Tibial nerve (tissue), 4 donors: ENCODE measurements around the gene FOXB2.

Source experiments
- EP300 ChIP-seq, 2 donors: sonication (generic); formaldehyde crosslinking; IDR thresholded peaks; one replicate each; pipeline ENCODE4 v1.6.1; 2017; ENCODE audit warnings: antibody characterized with exemption in 2 of 2, mild to moderate bottlenecking in 1 of 2
- POLR2A ChIP-seq, 2 donors: fragments of 450-650 bp; IDR thresholded peaks; one replicate each; pipeline ENCODE4 v1.6.1; 2017; ENCODE audit warnings: antibody characterized with exemption in 2 of 2, mild to moderate bottlenecking in 2 of 2, moderate library complexity in 2 of 2
- TF ChIP-seq, protein P1 (sequence below), 5 experiments: fragments of 200-600 bp in 3 of 5; fragments of 450-650 bp in 2 of 5; sonication (generic) in 3 of 5; IDR thresholded peaks; one replicate each; pipeline ENCODE4 v1.5.1; 2016 to 2019; ENCODE audit warnings: antibody characterized with exemption in 5 of 5, mild to moderate bottlenecking in 3 of 5, moderate library complexity in 2 of 5

DNA sequence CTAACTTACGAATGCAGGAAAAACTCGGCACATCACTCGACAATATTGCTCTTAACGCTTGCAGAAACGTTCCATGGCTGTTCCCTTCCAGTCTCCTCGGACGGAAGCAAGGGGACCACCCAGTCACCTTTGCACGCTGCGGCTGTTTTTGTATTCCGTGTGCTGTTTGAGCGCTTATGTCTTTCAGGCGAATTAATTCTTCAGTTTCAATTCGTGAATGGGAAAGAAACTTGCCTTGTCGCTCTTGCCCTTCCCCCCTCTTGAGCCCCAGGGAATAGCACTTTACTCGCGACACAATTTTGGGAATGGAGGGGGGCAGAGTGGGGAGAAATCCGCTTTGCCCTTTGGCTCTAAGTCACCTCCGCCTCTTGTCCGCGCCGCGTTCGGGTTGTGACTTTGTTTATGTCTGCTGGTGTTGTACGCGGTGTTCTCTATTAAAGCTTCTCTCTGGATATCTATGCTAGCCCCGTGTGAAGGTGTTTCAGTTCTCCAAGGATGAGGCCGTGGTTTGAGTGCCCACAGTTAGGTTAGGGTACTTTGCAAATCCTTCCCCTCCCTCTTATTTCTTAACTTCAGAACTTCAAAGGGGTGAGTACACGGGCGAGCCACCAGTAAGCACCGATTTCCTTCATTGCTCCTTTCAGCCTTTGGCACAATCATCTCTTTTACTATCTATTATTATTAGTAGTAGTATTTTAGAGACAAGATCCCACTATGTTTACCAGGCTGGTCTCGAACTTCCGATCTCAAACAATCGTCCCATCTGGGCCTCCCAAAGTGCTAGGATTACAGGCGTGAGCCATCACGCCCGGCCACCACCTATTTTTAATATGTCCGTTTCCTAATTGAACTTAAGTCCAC, 2.7 kb downstream of the FOXB2 start:
- TF ChIP-seq, protein P1, sequence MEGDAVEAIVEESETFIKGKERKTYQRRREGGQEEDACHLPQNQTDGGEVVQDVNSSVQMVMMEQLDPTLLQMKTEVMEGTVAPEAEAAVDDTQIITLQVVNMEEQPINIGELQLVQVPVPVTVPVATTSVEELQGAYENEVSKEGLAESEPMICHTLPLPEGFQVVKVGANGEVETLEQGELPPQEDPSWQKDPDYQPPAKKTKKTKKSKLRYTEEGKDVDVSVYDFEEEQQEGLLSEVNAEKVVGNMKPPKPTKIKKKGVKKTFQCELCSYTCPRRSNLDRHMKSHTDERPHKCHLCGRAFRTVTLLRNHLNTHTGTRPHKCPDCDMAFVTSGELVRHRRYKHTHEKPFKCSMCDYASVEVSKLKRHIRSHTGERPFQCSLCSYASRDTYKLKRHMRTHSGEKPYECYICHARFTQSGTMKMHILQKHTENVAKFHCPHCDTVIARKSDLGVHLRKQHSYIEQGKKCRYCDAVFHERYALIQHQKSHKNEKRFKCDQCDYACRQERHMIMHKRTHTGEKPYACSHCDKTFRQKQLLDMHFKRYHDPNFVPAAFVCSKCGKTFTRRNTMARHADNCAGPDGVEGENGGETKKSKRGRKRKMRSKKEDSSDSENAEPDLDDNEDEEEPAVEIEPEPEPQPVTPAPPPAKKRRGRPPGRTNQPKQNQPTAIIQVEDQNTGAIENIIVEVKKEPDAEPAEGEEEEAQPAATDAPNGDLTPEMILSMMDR (IDR thresholded peaks at IDR 0.05) = no peak
- TF ChIP-seq POLR2A (IDR thresholded peaks at IDR 0.05) (no peak), EP300 (IDR thresholded peaks at IDR 0.05) (no peak)
